H1 (cell line): ENCODE data around the gene SNRNP70. TPM values are rescaled to one million over a fixed set of nuclear protein-coding genes. Genes with fewer than 3 reads are reported as not detected.

Experiments
- BRCA1 ChIP-seq: IDR thresholded peaks from 2 replicates; pipeline ENCODE4 v1.6.1; 2012; ENCODE audit warnings: low read depth, low read length, improper control_type of control experiment
- CHD2 ChIP-seq: IDR thresholded peaks from 2 replicates; pipeline ENCODE4 v1.6.1; 2012; ENCODE audit warnings: low read length, improper control_type of control experiment
- CREB1 ChIP-seq: IDR thresholded peaks from 2 replicates; pipeline ENCODE4 v1.6.1; 2012; ENCODE audit warnings: inconsistent platforms
- EP300 ChIP-seq, 2 experiments: IDR thresholded peaks; 1 replicate in 1 of 2; 2 replicates in 1 of 2; pipeline ENCODE4 v1.6.1; 2011 to 2012; ENCODE audit warnings: low read depth in 2 of 2, low read length in 2 of 2, mild to moderate bottlenecking in 2 of 2, borderline replicate concordance in 1 of 2, inconsistent platforms in 1 of 2, moderate library complexity in 1 of 2
- EZH2 ChIP-seq: fragments of 200-600 bp; sonication (generic); IDR thresholded peaks from 2 replicates; pipeline ENCODE4 v1.7.1; 2012; ENCODE audit warnings: low read depth, mild to moderate bottlenecking, moderate library complexity, low read length, inconsistent platforms; ENCODE audit not compliant: severe bottlenecking
- GABPA ChIP-seq: IDR thresholded peaks from 2 replicates; pipeline ENCODE4 v1.6.1; 2011; ENCODE audit warnings: mild to moderate bottlenecking, low read length, moderate library complexity, borderline replicate concordance; ENCODE audit not compliant: insufficient read depth
- HDAC2 ChIP-seq, 2 experiments: fragments of 300-600 bp in 1 of 2; sonication (generic) in 1 of 2; IDR thresholded peaks; 2 replicates each; pipeline ENCODE4 v1.6.1; 2011 to 2012; ENCODE audit warnings: low read depth in 2 of 2, low read length in 2 of 2, mild to moderate bottlenecking in 2 of 2, moderate library complexity in 2 of 2, borderline replicate concordance in 1 of 2, inconsistent platforms in 1 of 2
- HDAC6 ChIP-seq: IDR thresholded peaks from one replicate; pipeline ENCODE4 v1.7.1; 2012; ENCODE audit warnings: low read depth, mild to moderate bottlenecking, inconsistent platforms, low read length, moderate library complexity
- JUND ChIP-seq: IDR thresholded peaks from 2 replicates; pipeline ENCODE4 v1.6.1; 2011; ENCODE audit warnings: mild to moderate bottlenecking, improper control_type of control experiment, low read length
- KDM4A ChIP-seq: IDR thresholded peaks from one replicate; pipeline ENCODE4 v1.7.1; 2012; ENCODE audit warnings: low read depth, mild to moderate bottlenecking, moderate library complexity, low read length, inconsistent platforms; ENCODE audit not compliant: severe bottlenecking
- KDM5A ChIP-seq: fragments of 200-600 bp; IDR thresholded peaks from 2 replicates; pipeline ENCODE4 v1.7.1; 2012; ENCODE audit warnings: mild to moderate bottlenecking, low read length, inconsistent platforms, mixed read lengths
- NANOG ChIP-seq: IDR thresholded peaks from 2 replicates; pipeline ENCODE4 v1.6.1; 2011; ENCODE audit warnings: low read length, low read depth, mild to moderate bottlenecking, inconsistent platforms; ENCODE audit not compliant: insufficient read depth, poor library complexity, severe bottlenecking
- PHF8 ChIP-seq: fragments of 200-600 bp; sonication (generic); conservative IDR thresholded peaks from 2 replicates; pipeline ENCODE4 v1.7.1; 2012; ENCODE audit warnings: low read depth, mild to moderate bottlenecking, inconsistent platforms, low read length, moderate library complexity
- RAD21 ChIP-seq, 2 experiments: IDR thresholded peaks in 1 of 2; conservative IDR thresholded peaks in 1 of 2; 2 replicates each; pipeline ENCODE4 v1.6.1; 2011; ENCODE audit warnings: low read depth in 2 of 2, low read length in 2 of 2, improper control_type of control experiment in 1 of 2, inconsistent platforms in 1 of 2, mild to moderate bottlenecking in 1 of 2, moderate library complexity in 1 of 2
- SIN3A ChIP-seq, 2 experiments: IDR thresholded peaks in 1 of 2; conservative IDR thresholded peaks in 1 of 2; 2 replicates each; pipeline ENCODE4 v1.6.1; 2011 to 2012; ENCODE audit warnings: low read length in 2 of 2, improper control_type of control experiment in 1 of 2, low read depth in 1 of 2, mild to moderate bottlenecking in 1 of 2
- SIRT6 ChIP-seq: IDR thresholded peaks from one replicate; pipeline ENCODE4 v1.7.1; 2012; ENCODE audit warnings: low read length, inconsistent platforms
- SP1 ChIP-seq: IDR thresholded peaks from 2 replicates; pipeline ENCODE4 v1.6.1; 2011; ENCODE audit warnings: low read depth, low read length
- SP4 ChIP-seq: IDR thresholded peaks from 2 replicates; pipeline ENCODE4 v1.6.1; 2012; ENCODE audit warnings: low read length, inconsistent platforms
- SUZ12 ChIP-seq: fragments of 200-600 bp; sonication (generic); IDR thresholded peaks from 2 replicates; pipeline ENCODE4 v1.6.1; 2012; ENCODE audit warnings: mild to moderate bottlenecking, inconsistent platforms, low read length, moderate library complexity, mixed read lengths
- TAF1 ChIP-seq: IDR thresholded peaks from 2 replicates; pipeline ENCODE4 v1.6.1; 2011; ENCODE audit warnings: mild to moderate bottlenecking, low read depth, low read length
- TBP ChIP-seq: IDR thresholded peaks from 2 replicates; pipeline ENCODE4 v1.6.1; 2011; ENCODE audit warnings: low read depth, low read length, improper control_type of control experiment
- TCF12 ChIP-seq: IDR thresholded peaks from 2 replicates; pipeline ENCODE4 v1.6.1; 2011; ENCODE audit warnings: low read depth, mild to moderate bottlenecking, low read length
- polyA plus RNA-seq, 7 experiments: library from polyadenylated mRNA; depleted of rRNA in 3 of 7; stranded (reverse) in 5 of 7; unstranded in 2 of 7; fragments of >200 nt in 5 of 7; fragments of 200-250 nt in 2 of 7; gene quantifications; 1 replicate in 5 of 7; 2 replicates in 1 of 7; 4 replicates in 1 of 7; pipeline versions ENCODE4 v1.2.1 to v1.2.3, GENCODE V29; 2011 to 2013; ENCODE audit warnings: missing spikeins in 2 of 7, mixed read lengths in 2 of 7
- total RNA-seq: library from RNA; stranded (reverse); fragmentation: NEBNext Ultra II Directional; extraction: Animal tissue kit (Norgen Biotek cat#: 25700); gene quantifications from 2 replicates; pipeline ENCODE4 v1.2.1, GENCODE V29; 2021
- TF ChIP-seq, protein P1 (sequence below): IDR thresholded peaks from 2 replicates; pipeline ENCODE4 v1.6.1; 2011; ENCODE audit warnings: low read depth, mild to moderate bottlenecking, low read length; ENCODE audit not compliant: insufficient read depth

SNRNP70 gene
- total and polyA plus RNA-seq, 2 of the 8 experiments (the other 6 are each of a cell fraction or from before 2014, with no cell fraction given), result 231 to 235 TPM

DNA sequence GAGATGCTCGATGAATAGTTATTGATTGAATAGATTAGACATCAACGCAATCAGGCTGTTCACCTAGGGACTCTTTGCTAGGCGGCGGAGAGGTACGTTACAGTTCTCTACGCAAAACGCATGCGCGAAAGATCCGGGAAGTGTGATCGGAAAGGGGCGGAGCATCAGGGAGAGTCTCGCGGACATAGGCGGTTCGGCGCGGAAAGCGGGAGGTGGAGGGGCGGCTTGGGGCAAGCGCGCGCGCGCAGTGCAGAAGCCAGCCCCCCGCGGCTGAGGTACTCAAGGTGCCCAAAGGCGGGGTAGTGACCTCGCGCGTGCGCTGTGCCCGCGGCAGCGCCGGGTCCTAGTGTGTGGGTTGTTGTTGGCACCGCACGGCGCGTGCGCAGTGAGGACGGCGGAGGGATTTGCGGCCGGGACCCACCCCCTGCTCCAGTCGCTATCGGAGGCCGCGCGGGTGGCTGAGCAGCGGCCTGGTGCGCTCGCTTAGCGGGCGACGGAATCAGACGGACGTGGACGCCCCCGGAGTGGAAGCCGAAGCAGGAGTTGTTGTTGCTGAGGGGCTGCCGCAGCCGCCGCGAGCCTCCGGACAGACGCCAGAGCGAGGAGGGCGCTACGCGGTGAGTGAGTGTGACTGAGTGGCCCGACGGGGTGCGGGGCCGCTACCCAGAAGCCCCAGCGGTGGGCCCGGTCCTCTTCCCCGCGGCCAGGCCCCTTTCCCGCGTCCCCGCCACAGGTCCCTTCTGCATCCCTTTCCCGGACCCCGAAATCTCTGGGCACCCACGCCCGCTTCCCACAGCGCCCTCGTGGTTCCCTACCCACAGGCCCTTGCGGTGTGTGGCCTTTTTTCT is at the start of gene SNRNP70 (continued):
- TF ChIP-seq TAF1 (peak; percentile 97), BRCA1 (peak; percentile 76), SP4 (peak; percentile 95), EZH2 (no peak), KDM5A (no peak), CHD2 (peak; percentile 96), KDM4A (peak; percentile 86), TBP (peak; percentile 86), SP1 (peak; percentile 70; the same call in 1 of the 2 replicates), TCF12 (no peak), JUND (no peak), GABPA (no peak), HDAC6 (no peak), PHF8 (peak; percentile 100), SUZ12 (no peak), EP300 (IDR thresholded peaks at IDR 0.05; ENCODE audit: borderline replicate concordance in 1 of 2, low read depth in 2 of 2, low read length in 2 of 2) (no peak; a peak in 1 of 3 replicates), SIN3A (conservative IDR thresholded peaks at IDR 0.05 in 1 of 2, IDR thresholded peaks at IDR 0.05 in 1 of 2; ENCODE audit: low read depth in 1 of 2, low read length in 2 of 2) (peak; percentile 61 to 64; a peak in 1 of 4 replicates), HDAC2 (IDR thresholded peaks at IDR 0.05; ENCODE audit: borderline replicate concordance in 1 of 2, low read depth in 2 of 2, low read length in 2 of 2) (peak in 1 of 2 experiments; percentile 62; a peak in 1 of 4 replicates), CREB1 (peak; percentile 83), RAD21 (IDR thresholded peaks at IDR 0.05 in 1 of 2, conservative IDR thresholded peaks at IDR 0.05 in 1 of 2; ENCODE audit: low read depth in 2 of 2, low read length in 2 of 2) (no peak), NANOG (peak; percentile 84), SIRT6 (no peak)
- TF ChIP-seq, protein P1, sequence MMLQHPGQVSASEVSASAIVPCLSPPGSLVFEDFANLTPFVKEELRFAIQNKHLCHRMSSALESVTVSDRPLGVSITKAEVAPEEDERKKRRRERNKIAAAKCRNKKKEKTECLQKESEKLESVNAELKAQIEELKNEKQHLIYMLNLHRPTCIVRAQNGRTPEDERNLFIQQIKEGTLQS, result no peak
